NCI-H128 (cell line): ENCODE measurements around the gene SGPL1.

Source experiments
- DNase-seq: peaks from one replicate; lab custom pipeline; 2025; ENCODE audit not compliant: unreplicated experiment; lab: John Stamatoyannopoulos, UW

The SGPL1 gene

GRCh38 chr10:70905071-70906021, 89.6 kb downstream of the SGPL1 start:
- no peak for DNase-seq

GRCh38 chr10:70906031-70906783, 90.5 kb downstream of the SGPL1 start:
- DNase-seq: no peak

GRCh38 chr10:70906953-70907636, 91.3 kb downstream of the SGPL1 start:
- DNase-seq: no peak

- DNase-seq: no peak
Observed at GRCh38 chr10:70907637-70908405, 92.1 kb downstream of the SGPL1 start.

- DNase-seq: no peak
Observed at GRCh38 chr10:70908406-70909296, 92.9 kb downstream of the SGPL1 start.

- no peak for DNase-seq
Observed at GRCh38 chr10:70909326-70909935, 93.7 kb downstream of the SGPL1 start.

- DNase-seq: no peak
Observed at GRCh38 chr10:70910486-70911341, 95.0 kb downstream of the SGPL1 start.

GRCh38 chr10:70911386-70911785, 95.6 kb downstream of the SGPL1 start:
- DNase-seq: no peak

- DNase-seq: no peak
Observed at GRCh38 chr10:70912556-70912955, 96.8 kb downstream of the SGPL1 start.

- DNase-seq: no peak
Observed at GRCh38 chr10:70913191-70913892, 97.6 kb downstream of the SGPL1 start.

- DNase-seq: no peak
Observed at GRCh38 chr10:70913893-70914240, 98.1 kb downstream of the SGPL1 start.

GRCh38 chr10:70914316-70914864, 98.6 kb downstream of the SGPL1 start:
- DNase-seq: no peak

- no peak for DNase-seq
Observed at GRCh38 chr10:70915206-70915605, 99.5 kb downstream of the SGPL1 start.

GRCh38 chr10:70915806-70916205, 100.1 kb downstream of the SGPL1 start:
- no peak for DNase-seq

- no peak for DNase-seq
Observed at GRCh38 chr10:70916241-70916640, 100.5 kb downstream of the SGPL1 start.

GRCh38 chr10:70917226-70917625, 101.5 kb downstream of the SGPL1 start:
- DNase-seq: no peak

- DNase-seq: no peak
Observed at GRCh38 chr10:70917635-70918034, 101.9 kb downstream of the SGPL1 start.
